IMR-90 (cell line): ENCODE measurements around the gene GAB1. TPM values are rescaled to one million over a fixed set of nuclear protein-coding genes. Genes with fewer than 3 reads are reported as not detected.

Experiments
- ATAC-seq: fragments of 200-7000 bp; cut with Tn5 transposase; 2 replicates; pipeline ENCODE4 v1.9.1; 2020; ENCODE audit warnings: low read depth, mild to moderate bottlenecking, moderate library complexity
- BruUV-seq: library from RNA; stranded (reverse); fragments of 400-500 nt; replicated peaks from 2 replicates; lab custom pipeline; 2021; lab: Mats Ljungman, UMichigan
- CTCF ChIA-PET: fragments of 300-600 bp; formaldehyde crosslinking; extraction: SDS; loops from one replicate; lab custom pipeline; 2021; ENCODE audit warnings: antibody characterized with exemption; lab: Yijun Ruan, JAX
- POLR2A ChIA-PET: fragments of 300-600 bp; sonication (Branson Sonifier 250); formaldehyde crosslinking; loops from one replicate; lab custom pipeline; 2022; ENCODE audit warnings: antibody characterized with exemption; ENCODE audit not compliant: unreplicated experiment; lab: Charles Lee
- DNase-seq: peaks from one replicate; pipeline ENCODE4 v3.0.0; 2013
- H2AFZ ChIP-seq: replicated peaks from 2 replicates; pipeline ENCODE3; 2013; ENCODE audit warnings: low read length, mild to moderate bottlenecking; ENCODE audit not compliant: poor library complexity
- H2AK5ac ChIP-seq: 2 replicates; pipeline ENCODE4 v1.6.1; 2013; ENCODE audit warnings: low read depth, low read length, inconsistent platforms
- H2AK9ac ChIP-seq: replicated peaks from 2 replicates; pipeline ENCODE3; 2013; ENCODE audit warnings: mild to moderate bottlenecking, low read depth, low read length, moderate library complexity; ENCODE audit not compliant: poor library complexity
- H2BK120ac ChIP-seq: 2 replicates; pipeline ENCODE4 v1.6.1; 2013; ENCODE audit warnings: low read depth, low read length, inconsistent platforms
- H2BK15ac ChIP-seq: 3 replicates; pipeline ENCODE4 v1.6.1; 2013; ENCODE audit warnings: low read depth, low read length, inconsistent platforms
- H2BK20ac ChIP-seq: 2 replicates; pipeline ENCODE4 v1.6.1; 2013; ENCODE audit warnings: low read depth, mild to moderate bottlenecking, inconsistent platforms, low read length, moderate library complexity
- H2BK5ac ChIP-seq: 2 replicates; pipeline ENCODE4 v1.6.1; 2013; ENCODE audit warnings: mild to moderate bottlenecking, low read depth, low read length, inconsistent platforms; ENCODE audit not compliant: poor library complexity, severe bottlenecking
- H3K14ac ChIP-seq: replicated peaks from 2 replicates; pipeline ENCODE4 v1.6.1; 2013; ENCODE audit warnings: low read depth, low read length, inconsistent platforms
- H3K18ac ChIP-seq: 2 replicates; pipeline ENCODE4 v1.6.1; 2013; ENCODE audit warnings: low read depth, low read length, control low read depth
- H3K23ac ChIP-seq: 2 replicates; pipeline ENCODE4 v1.6.1; 2013; ENCODE audit warnings: low read depth, low read length, inconsistent platforms
- H3K27ac ChIP-seq: 2 replicates; pipeline ENCODE4 v1.5.1; 2013; ENCODE audit warnings: mild to moderate bottlenecking, control low read depth, low read length; ENCODE audit not compliant: insufficient read depth
- H3K27me3 ChIP-seq: 2 replicates; pipeline ENCODE4 v1.6.1; 2013; ENCODE audit warnings: low read length; ENCODE audit not compliant: control insufficient read depth, insufficient read depth
- H3K36me3 ChIP-seq: 2 replicates; pipeline ENCODE4 v1.6.1; 2013; ENCODE audit warnings: low read length, mixed read lengths; ENCODE audit not compliant: control insufficient read depth, insufficient read depth
- H3K4ac ChIP-seq: 2 replicates; pipeline ENCODE4 v1.6.1; 2013; ENCODE audit warnings: low read depth, low read length, inconsistent platforms
- H3K4me1 ChIP-seq: 2 replicates; pipeline ENCODE4 v1.6.1; 2013; ENCODE audit warnings: low read length, mixed read lengths; ENCODE audit not compliant: control insufficient read depth, insufficient read depth
- H3K4me2 ChIP-seq: 2 replicates; pipeline ENCODE4 v1.6.1; 2013; ENCODE audit warnings: low read depth, mild to moderate bottlenecking, control low read depth, low read length, moderate library complexity
- H3K4me3 ChIP-seq: 2 replicates; pipeline ENCODE4 v1.5.1; 2013; ENCODE audit warnings: low read depth, mild to moderate bottlenecking, control low read depth, low read length, moderate library complexity; ENCODE audit not compliant: insufficient read depth
- H3K56ac ChIP-seq: 2 replicates; pipeline ENCODE4 v1.6.1; 2013; ENCODE audit warnings: low read length, inconsistent platforms; ENCODE audit not compliant: insufficient read depth; ENCODE audit errors: extremely low read depth
- H3K79me1 ChIP-seq, 2 experiments: 2 replicates each; pipeline ENCODE4 v1.6.1; 2013; ENCODE audit warnings: low read length in 2 of 2, inconsistent platforms in 1 of 2, low read depth in 1 of 2
- H3K9ac ChIP-seq: 2 replicates; pipeline ENCODE4 v1.6.1; 2013; ENCODE audit warnings: low read depth, low read length, control low read depth
- H3K9me1 ChIP-seq: 2 replicates; pipeline ENCODE4 v1.6.1; 2013; ENCODE audit warnings: low read length, inconsistent platforms; ENCODE audit not compliant: insufficient read depth
- H3K9me3 ChIP-seq: 2 replicates; pipeline ENCODE4 v1.6.1; 2013; ENCODE audit warnings: low read length; ENCODE audit not compliant: control insufficient read depth, insufficient read depth
- H4K20me1 ChIP-seq: 2 replicates; pipeline ENCODE4 v1.6.1; 2013; ENCODE audit warnings: low read length, inconsistent platforms; ENCODE audit not compliant: insufficient read depth
- H4K5ac ChIP-seq: 2 replicates; pipeline ENCODE4 v1.6.1; 2013; ENCODE audit warnings: mild to moderate bottlenecking, low read depth, low read length, control low read depth
- H4K8ac ChIP-seq, 2 experiments: 2 replicates each; pipeline ENCODE4 v1.6.1; 2013; ENCODE audit warnings: low read depth in 2 of 2, low read length in 2 of 2, control low read depth in 1 of 2, inconsistent platforms in 1 of 2
- H4K91ac ChIP-seq: 2 replicates; pipeline ENCODE4 v1.6.1; 2013; ENCODE audit warnings: low read depth, low read length, inconsistent platforms; ENCODE audit not compliant: insufficient read depth
- BHLHE40 ChIP-seq: fragments of 150-350 bp; IDR thresholded peaks from 2 replicates; pipeline ENCODE4 v1.6.1; 2016; ENCODE audit warnings: mild to moderate bottlenecking, low read depth, low read length
- CEBPB ChIP-seq: IDR thresholded peaks from 2 replicates; pipeline ENCODE4 v1.6.1; 2012; ENCODE audit warnings: low read depth, low read length, improper control_type of control experiment
- CHD1 ChIP-seq: IDR thresholded peaks from 2 replicates; pipeline ENCODE4 v1.6.1; 2012; ENCODE audit warnings: low read depth, low read length, improper control_type of control experiment
- FOS ChIP-seq: fragments of 150-350 bp; IDR thresholded peaks from 2 replicates; pipeline ENCODE4 v1.6.1; 2016; ENCODE audit warnings: low read depth, low read length
- MAFK ChIP-seq: IDR thresholded peaks from 2 replicates; pipeline ENCODE4 v1.6.1; 2012; ENCODE audit warnings: low read depth, low read length, improper control_type of control experiment
- MAZ ChIP-seq: IDR thresholded peaks from 2 replicates; pipeline ENCODE4 v1.6.1; 2012; ENCODE audit warnings: low read depth, mild to moderate bottlenecking, low read length, improper control_type of control experiment, moderate library complexity, borderline replicate concordance
- MXI1 ChIP-seq: IDR thresholded peaks from 2 replicates; pipeline ENCODE4 v1.6.1; 2012; ENCODE audit warnings: low read depth, mild to moderate bottlenecking, low read length, moderate library complexity, borderline replicate concordance
- NFE2L2 ChIP-seq: fragments of 150-350 bp; IDR thresholded peaks from 2 replicates; pipeline ENCODE4 v1.6.1; 2016; ENCODE audit warnings: low read depth, mild to moderate bottlenecking, low read length
- POLR2A ChIP-seq: IDR thresholded peaks from 2 replicates; pipeline ENCODE4 v1.6.1; 2012; ENCODE audit warnings: mild to moderate bottlenecking, low read depth, low read length
- RCOR1 ChIP-seq: IDR thresholded peaks from 2 replicates; pipeline ENCODE4 v1.6.1; 2012; ENCODE audit warnings: mild to moderate bottlenecking, low read length, improper control_type of control experiment; ENCODE audit not compliant: insufficient replicate concordance
- SMC3 ChIP-seq: fragments of 150-350 bp; IDR thresholded peaks from 2 replicates; pipeline ENCODE4 v1.6.1; 2016; ENCODE audit warnings: low read depth, mild to moderate bottlenecking, antibody characterized with exemption, low read length, moderate library complexity
- USF2 ChIP-seq: fragments of 150-350 bp; IDR thresholded peaks from 2 replicates; pipeline ENCODE4 v1.6.1; 2017; ENCODE audit warnings: mild to moderate bottlenecking, antibody characterized with exemption, low read length, low read depth
- WGBS, 2 experiments: methylation state at CpG; one replicate each; pipeline versions ENCODE4 v1.1.5 to v1.1.7; 2013; ENCODE audit warnings: missing lambda C conversion rate in 2 of 2; ENCODE audit not compliant: insufficient read length in 1 of 2; ENCODE audit errors: extremely low coverage in 2 of 2; 5-methylcytosine and 5-hydroxymethylcytosine counted together
- dilution Hi-C: fragments of 300-500 bp; cut with HindIII; formaldehyde crosslinking; loops from one replicate; pipeline ENCODE4 v1.14.3; 2018; ENCODE audit warnings: low sequenced_read_pairs; ENCODE audit not compliant: unreplicated experiment
- in situ Hi-C: fragments of 300-500 bp; cut with MboI; formaldehyde crosslinking; loops from 3 replicates; pipeline ENCODE4 v1.14.3; 2019; ENCODE audit warnings: low sequenced_read_pairs, inconsistent platforms, mixed read lengths
- intact Hi-C: fragments of 100-400 bp; cut with micrococcal nuclease; formaldehyde crosslinking; loops from 2 replicates; pipeline ENCODE4 v1.10.0; 2022
- polyA plus RNA-seq, 3 experiments: library from polyadenylated mRNA; depleted of rRNA; stranded (reverse); fragments of >200 nt; gene quantifications; 2 replicates each; pipeline ENCODE4 v1.2.3, GENCODE V29; 2012; ENCODE audit warnings: low replicate concordance in 1 of 3
- total RNA-seq: library from RNA; depleted of rRNA; stranded (reverse); fragments of >200 nt; gene quantifications from 2 replicates; pipeline ENCODE4 v1.2.3, GENCODE V29; 2012

Gene GAB1
- total and polyA plus RNA-seq, 2 of the 4 experiments (the other 2 are of a cell fraction), result 2.8 to 12.0 TPM

GRCh38 chr4:143344774-143345173 is 8.1 kb downstream of the GAB1 start:
- no peak overlapping the region for H2AFZ ChIP-seq
- no peak overlapping the region for H3K56ac ChIP-seq
- peaks cover 6% of the 10 kb centered on the region; the same call in 1 of the 2 replicates for H4K20me1 ChIP-seq
- H3K14ac ChIP-seq, result no peak overlapping the region
- no peak overlapping the region for H2BK120ac ChIP-seq
- peaks cover 24 to 34% of the 10 kb centered on the region in 2 experiments for H3K79me1 ChIP-seq
- no peak overlapping the region for H3K18ac ChIP-seq
- no peak overlapping the region for H4K5ac ChIP-seq
- H3K4me2 ChIP-seq, result peak overlapping the region; percentile 36; the same call in 1 of the 2 replicates
- H3K27ac ChIP-seq, result no peak overlapping the region
- DNase-seq (no peak), ATAC-seq (peak; percentile 49)
- no peak overlapping the region for H2BK5ac ChIP-seq
- no peak overlapping the region for H3K9ac ChIP-seq
- no peaks in the 10 kb centered on the region for H3K36me3 ChIP-seq
- peaks cover 14% of the 10 kb centered on the region for H3K4me1 ChIP-seq
- dilution Hi-C loops (no loop called here), intact Hi-C loops (no loop called here), in situ Hi-C loops (loop anchor here (25.0 kb wide), 1 partner anchor 132 kb away; no protein-coding TSS in a partner anchor)
- H4K91ac ChIP-seq, result no peak overlapping the region
- ChIA-PET CTCF (no interaction called here), POLR2A (interaction anchor here (0.6 kb wide), 1 partner anchor 8 kb away, joined by 4 read pairs; the partner anchor contains the start of gene GAB1)
- H3K9me1 ChIP-seq, result 0 out of 2 replicates have a peak, but pooled peaks cover 3% of the 10 kb centered on the region
- no peak overlapping the region for H3K4me3 ChIP-seq
- H3K9me3 ChIP-seq, result no peaks in the 10 kb centered on the region
- TF ChIP-seq MXI1, result no peak
- no peak for TF ChIP-seq FOS
- TF ChIP-seq RCOR1, result no peak
- no peak for TF ChIP-seq SMC3
- TF ChIP-seq MAFK, result no peak
- TF ChIP-seq POLR2A, result no peak
- TF ChIP-seq NFE2L2, result no peak
- no peak for TF ChIP-seq MAZ
- TF ChIP-seq BHLHE40, result no peak
- TF ChIP-seq CHD1, result no peak
- no peak for TF ChIP-seq USF2
- no peak for TF ChIP-seq CEBPB
- H2AK9ac ChIP-seq, result no peak overlapping the region
- no peak overlapping the region for H2BK15ac ChIP-seq
- no peak overlapping the region for H3K23ac ChIP-seq
- BruUV-seq, result no TSS peak
- no peak overlapping the region for H4K8ac ChIP-seq
- no CpG with 5 or more reads among the region's 4 CpGs for WGBS, 2 experiments
- H3K4ac ChIP-seq, result no peak overlapping the region
- no peaks in the 10 kb centered on the region for H3K27me3 ChIP-seq
- H2AK5ac ChIP-seq, result no peak overlapping the region
- H2BK20ac ChIP-seq, result no peak overlapping the region
